ENCODE results near the gene POLQ.
A peak's percentile ranks its signal among the peaks of the same experiment; 100 is the strongest.
"Not testable (repeated sequence)": the region's sequence is repeated elsewhere in the genome, so short reads cannot be mapped to it uniquely, and the experiment has no call there.

The POLQ gene

DNA sequence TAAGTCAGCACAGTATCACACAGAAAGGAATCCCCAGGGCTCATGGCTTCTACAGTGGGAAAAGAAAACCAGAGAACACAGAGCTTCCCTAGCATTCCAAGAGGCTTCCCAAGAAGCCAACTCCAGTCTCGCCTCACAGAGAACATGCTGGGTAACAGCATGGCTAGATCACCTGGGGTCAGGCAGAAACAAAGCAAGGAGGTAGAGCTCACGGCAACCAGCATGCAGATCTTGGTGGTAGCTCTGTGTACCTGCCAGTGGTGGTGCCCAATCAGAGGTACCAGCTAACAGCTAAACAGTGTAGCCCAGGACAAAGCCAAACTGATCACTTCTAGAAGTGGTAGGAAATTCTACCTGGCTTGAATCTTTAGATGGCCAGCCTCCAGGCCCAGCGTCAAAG lies 31.3 kb downstream of the POLQ start:
- DNase-seq (ENCODE audit: low read depth in 2 of 3, low spot score in 2 of 3): no peak

DNA sequence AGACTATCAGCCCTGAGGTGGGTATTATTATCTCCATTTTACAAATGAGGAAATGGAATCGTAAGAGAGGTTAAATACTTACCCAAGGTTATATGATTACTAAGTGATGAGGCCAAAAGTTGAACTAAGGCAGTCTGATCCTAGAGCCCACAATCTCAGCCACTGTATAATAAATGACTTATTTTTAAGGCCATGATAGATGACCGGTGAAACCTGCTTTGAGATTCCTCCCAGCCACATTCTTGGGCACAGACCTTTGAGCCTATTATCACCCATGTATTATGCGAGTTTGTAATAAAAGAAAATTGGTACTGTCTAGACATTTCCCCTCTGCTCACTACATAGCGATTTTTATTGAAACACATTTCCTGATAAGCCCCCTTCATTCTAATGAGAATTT lies 37.4 kb downstream of the POLQ start:
- DNase-seq (ENCODE audit: low read depth in 2 of 3, low spot score in 2 of 3): no peak

GRCh38 chr3:121505256-121505655 lies 40.5 kb downstream of the POLQ start:
- no peak for DNase-seq (ENCODE audit: low read depth in 2 of 3, low spot score in 2 of 3)

- DNase-seq (ENCODE audit: low read depth in 2 of 3, low spot score in 2 of 3): no peak
Measured at GRCh38 chr3:121504618-121505017, 41.2 kb downstream of the POLQ start.

DNA sequence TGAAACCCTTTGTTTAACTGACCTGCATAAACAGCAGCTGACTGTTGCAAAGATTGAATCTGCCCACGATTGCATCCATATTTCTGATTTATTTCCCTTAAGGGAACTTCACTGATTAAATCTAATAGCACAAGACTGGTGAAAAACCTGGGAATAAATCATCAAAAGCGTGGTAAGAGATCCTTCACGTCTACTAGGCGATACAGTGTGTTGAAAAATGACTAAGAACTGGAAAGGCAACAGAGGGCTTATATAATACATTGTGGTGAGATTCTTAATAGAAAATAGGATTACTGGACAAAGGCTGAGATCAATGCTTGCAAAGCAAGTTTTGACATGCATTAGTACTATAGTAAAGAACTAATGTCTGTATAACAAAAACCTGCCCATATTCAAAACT lies 49.0 kb downstream of the POLQ start:
- no peak for DNase-seq (ENCODE audit: low read depth in 2 of 3, low spot score in 2 of 3)

GRCh38 chr3:121493431-121493830 lies 52.4 kb downstream of the POLQ start:
- DNase-seq (ENCODE audit: low read depth in 2 of 3, low spot score in 2 of 3): no peak

- no peak for DNase-seq (ENCODE audit: low read depth in 2 of 3, low spot score in 2 of 3)
Measured at GRCh38 chr3:121491683-121492320, 54.0 kb downstream of the POLQ start.

DNA sequence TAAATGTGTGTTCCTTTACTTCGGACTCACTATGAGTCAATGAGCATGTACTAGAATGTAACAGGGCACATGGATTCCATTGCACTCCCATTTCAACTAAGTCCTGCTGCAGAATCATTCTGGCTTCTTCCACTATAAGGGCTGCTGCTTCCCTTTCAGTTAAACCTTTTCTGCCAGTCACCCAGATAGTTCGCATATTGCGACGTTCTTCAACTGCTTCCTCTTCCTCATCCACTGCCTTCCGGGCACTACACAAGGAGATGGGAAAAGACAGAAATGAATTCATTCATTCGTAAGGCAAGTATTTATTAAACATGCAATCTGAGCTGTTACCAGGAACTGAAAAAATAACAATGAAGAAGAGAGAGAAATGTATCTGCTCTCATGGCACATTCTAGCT lies 55.6 kb downstream of the POLQ start:
- DNase-seq (ENCODE audit: low read depth in 2 of 3, low spot score in 2 of 3): no peak

DNA sequence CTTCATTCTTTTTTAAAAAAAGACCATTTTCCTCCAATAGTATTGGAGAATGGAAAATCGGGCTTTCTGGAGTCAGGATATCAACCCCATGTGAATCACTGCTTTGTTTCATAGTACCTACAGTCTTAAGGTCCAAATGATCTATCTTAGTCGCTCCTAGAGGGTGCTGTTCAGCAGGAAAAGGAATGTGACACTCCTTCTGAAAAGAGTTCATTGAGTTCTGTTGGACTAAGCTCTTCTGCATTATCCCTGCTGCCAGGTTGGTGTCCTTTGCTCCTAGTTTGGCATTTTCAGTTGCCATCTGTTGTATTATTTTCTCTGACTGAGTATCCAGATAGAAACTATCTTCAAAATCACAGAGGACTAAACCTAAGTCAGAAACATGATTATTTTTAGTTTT lies 57.2 kb downstream of the POLQ start:
- no peak for DNase-seq (ENCODE audit: low read depth in 2 of 3, low spot score in 2 of 3)

GRCh38 chr3:121483290-121483689 lies 62.5 kb downstream of the POLQ start:
- DNase-seq (ENCODE audit: low read depth in 2 of 3, low spot score in 2 of 3): no peak

GRCh38 chr3:121482660-121483059 lies 63.1 kb downstream of the POLQ start:
- no peak for DNase-seq (ENCODE audit: low read depth in 2 of 3, low spot score in 2 of 3)

GRCh38 chr3:121481106-121481880 lies 64.5 kb downstream of the POLQ start:
- no peak for DNase-seq (ENCODE audit: low read depth in 2 of 3, low spot score in 2 of 3)

DNA sequence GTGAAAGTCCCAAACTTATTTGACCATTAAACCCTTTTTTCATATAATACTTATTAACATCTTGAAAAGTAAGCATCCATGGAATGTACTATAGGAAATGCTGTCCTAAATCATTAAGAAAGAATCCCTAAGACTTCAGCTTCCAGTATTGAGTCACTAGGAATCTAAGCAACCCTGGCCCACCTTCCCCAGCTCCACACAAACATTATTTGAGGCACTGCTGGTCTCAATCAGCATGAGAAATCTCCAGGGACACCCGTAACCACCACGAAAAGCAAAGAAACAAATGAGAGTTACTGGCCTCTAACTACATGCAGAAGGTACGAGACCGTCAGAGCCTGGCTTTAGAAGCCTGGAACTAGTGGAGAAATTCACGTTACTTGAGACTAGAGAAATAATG lies 68.2 kb downstream of the POLQ start:
- DNase-seq (ENCODE audit: low read depth in 2 of 3, low spot score in 2 of 3): no peak

DNA sequence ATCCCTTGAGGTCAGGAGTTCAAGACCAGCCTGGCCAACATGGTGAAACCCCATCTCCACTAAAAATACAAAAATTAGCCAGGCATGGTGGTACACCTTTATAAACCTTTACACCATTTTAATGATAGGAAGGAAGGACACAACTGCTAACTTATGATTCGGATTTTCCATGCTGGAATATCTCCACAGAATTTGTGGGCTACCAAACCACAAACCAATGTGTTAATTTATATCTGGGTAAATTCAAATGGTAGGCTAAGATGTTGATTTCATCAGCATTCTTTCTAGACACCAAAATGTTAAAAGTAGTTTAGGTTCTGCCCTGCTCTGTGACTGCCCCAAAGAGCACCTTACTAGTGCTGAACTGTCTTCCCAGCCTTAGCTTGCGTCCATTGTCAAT lies 72.8 kb downstream of the POLQ start:
- no peak for DNase-seq (ENCODE audit: low read depth in 2 of 3, low spot score in 2 of 3)

- no peak for DNase-seq (ENCODE audit: low read depth in 2 of 3, low spot score in 2 of 3)
Measured at GRCh38 chr3:121467085-121467484, 78.7 kb downstream of the POLQ start.

GRCh38 chr3:121463745-121464144 lies 82.0 kb downstream of the POLQ start:
- no peak for DNase-seq (ENCODE audit: low read depth in 2 of 3, low spot score in 2 of 3)

GRCh38 chr3:121462565-121462964 lies 83.2 kb downstream of the POLQ start:
- DNase-seq (ENCODE audit: low read depth in 2 of 3, low spot score in 2 of 3): no peak

DNA sequence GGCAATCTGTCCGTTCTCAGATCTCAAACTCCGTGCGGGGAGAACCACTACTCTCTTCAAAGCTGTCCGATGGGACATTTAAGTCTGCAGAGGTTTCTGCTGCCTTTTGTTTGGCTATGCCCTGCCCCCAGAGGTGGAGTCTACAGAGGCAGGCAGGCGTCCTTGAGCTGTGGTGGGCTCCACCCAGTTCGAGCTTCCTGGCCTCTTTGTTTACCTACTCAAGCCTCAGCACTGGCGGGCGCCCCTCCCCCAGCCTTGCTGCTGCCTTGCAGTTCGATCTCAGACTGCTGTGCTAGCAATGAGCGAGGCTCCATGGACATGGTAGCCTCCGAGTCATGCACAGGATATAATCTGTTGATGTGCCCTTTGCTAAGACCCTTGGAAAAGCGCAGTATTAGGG lies 94.0 kb downstream of the POLQ start:
- not testable (repeated sequence) for DNase-seq (ENCODE audit: low read depth in 2 of 3, low spot score in 2 of 3)

- no peak for DNase-seq (ENCODE audit: low read depth in 2 of 3, low spot score in 2 of 3)
Measured at GRCh38 chr3:121443456-121443855, 102.3 kb downstream of the POLQ start.

GRCh38 chr3:121436641-121437040 lies 109.1 kb downstream of the POLQ start:
- no peak for DNase-seq (ENCODE audit: low read depth in 2 of 3, low spot score in 2 of 3)

DNA sequence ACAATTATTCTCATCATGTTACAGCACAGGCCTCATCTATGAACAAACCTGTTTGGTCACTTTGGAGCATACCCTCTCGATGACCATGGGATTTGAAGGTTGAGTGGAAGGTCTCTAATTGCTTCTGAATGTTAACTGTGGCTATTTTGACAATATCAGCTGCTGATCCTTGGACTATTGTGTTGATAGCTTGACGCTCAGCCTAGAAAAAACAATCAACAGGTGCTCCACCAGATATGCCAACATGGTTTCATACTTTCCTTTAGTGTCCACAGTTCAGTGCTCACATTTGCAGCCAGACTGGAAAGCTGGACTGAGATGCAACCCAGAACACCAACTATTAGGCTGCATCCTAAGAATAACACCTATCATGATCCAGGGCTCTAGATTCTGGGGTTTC lies 109.7 kb downstream of the POLQ start:
- no peak for DNase-seq (ENCODE audit: low read depth in 2 of 3, low spot score in 2 of 3)

DNA sequence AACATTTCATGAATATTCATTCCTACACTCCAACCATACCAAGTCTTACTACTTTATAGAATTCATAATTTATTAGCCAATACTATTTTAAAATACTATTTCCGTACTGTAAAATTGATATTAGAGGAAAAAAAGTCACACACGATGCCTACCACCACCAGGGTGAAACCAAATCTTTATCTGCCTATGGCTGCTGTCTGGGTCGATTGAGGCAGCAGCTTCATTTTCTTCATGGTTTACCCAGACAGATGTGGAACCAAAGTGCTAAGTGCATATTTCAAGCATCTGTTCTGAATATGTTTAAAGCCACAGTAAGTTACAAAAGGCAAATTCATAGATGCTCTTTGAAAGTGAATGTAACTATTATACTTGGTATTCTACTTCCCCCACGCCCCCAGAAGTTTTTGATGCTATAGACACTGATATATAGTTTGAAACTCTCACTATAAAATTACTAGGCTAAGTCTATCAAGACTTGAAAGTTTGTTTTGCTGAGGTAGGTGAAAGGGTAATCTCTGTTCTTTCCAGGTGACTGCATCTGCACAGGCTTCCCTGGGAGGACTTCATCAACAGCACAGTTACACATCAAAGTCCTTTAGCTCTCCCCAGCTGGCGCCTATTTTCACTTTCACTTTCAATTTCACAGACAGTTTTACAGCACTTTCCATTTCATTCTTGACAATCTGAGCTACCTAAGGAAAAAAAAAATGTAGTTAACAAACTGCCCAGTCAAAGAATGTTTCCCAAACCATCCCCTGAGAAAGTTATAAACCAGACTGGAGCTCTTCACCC lies 113.9 kb downstream of the POLQ start:
- DNase-seq (ENCODE audit: low read depth in 2 of 3, low spot score in 2 of 3): peak in 1 of 3 experiments; percentile 22

Data from activated CD8-positive, alpha-beta memory T cell treated with anti-CD3 and anti-CD28 coated beads for 48 hours (primary cell).